ENCODE measurements around the gene PARL. TPM values are rescaled to one million over a fixed set of nuclear protein-coding genes. Genes with fewer than 3 reads are reported as not detected.

PARL gene
- polyA plus RNA-seq, 2 of the 4 experiments (the other 2 are of a cell fraction): 45.9 to 71.6 TPM

GRCh38 chr3:183897606-183898005, 12.9 kb upstream of the PARL start:
- no peak for ATAC-seq
- no peak for DNase-seq (ENCODE audit: low read depth in 1 of 2, low spot score in 1 of 2)
- POLR2A ChIA-PET: no interaction called here
- CTCF ChIA-PET: interaction anchor here (0.6 to 6.5 kb wide), 8 partner anchors 9 to 344 kb away, joined by 3 to 49 read pairs (median 14); partner anchors contain the start of genes ABCC5 and PARL
- Histone ChIP-seq H3K4me2 (no peak overlapping the region), H3K4me1 (no peaks in the 10 kb centered on the region), H3K9me3 (no peaks in the 10 kb centered on the region), H3K4me3 (no peak overlapping the region), H3K27ac (no peak overlapping the region)
- 62% methylated on average over 4 of the region's 4 CpGs for WGBS (ENCODE audit: missing lambda C conversion rate)
- FAIRE-seq: no peak
- TF ChIP-seq USF2 (IDR thresholded peaks at IDR 0.05) (no peak), CHD2 (IDR thresholded peaks at IDR 0.05; ENCODE audit: low read length, partially characterized antibody) (no peak), TP53 (CRISPR knock-in tag; IDR thresholded peaks at IDR 0.05) (no peak), NFE2L2 (conservative IDR thresholded peaks at IDR 0.05; ENCODE audit: low read length) (no peak), CTCF (IDR thresholded peaks at IDR 0.05) (no peak), RFX5 (IDR thresholded peaks at IDR 0.05) (no peak), ATOH8 (CRISPR knock-in tag; IDR thresholded peaks at IDR 0.05; ENCODE audit: low read depth) (no peak)

GRCh38 chr3:183896610-183897009, 11.9 kb upstream of the PARL start:
- POLR2A ChIA-PET: no interaction called here
- CTCF ChIA-PET: interaction anchor here (0.5 to 6.5 kb wide), 17 partner anchors 10 to 617 kb away, joined by 3 to 49 read pairs (median 7); partner anchors contain the start of genes ABCC5, EIF2B5 and PARL
- 37% methylated on average over 2 of the region's 2 CpGs for WGBS (ENCODE audit: missing lambda C conversion rate)

GRCh38 chr3:183896184-183896583, 11.5 kb upstream of the PARL start:
- Histone ChIP-seq H3K4me1 (no peaks in the 10 kb centered on the region), H3K4me2 (no peak overlapping the region), H3K9me3 (no peaks in the 10 kb centered on the region), H3K4me3 (no peak overlapping the region), H3K27ac (no peak overlapping the region)
- CTCF ChIA-PET: interaction anchor here (0.5 to 6.5 kb wide), 29 partner anchors 10 to 846 kb away, joined by 3 to 49 read pairs (median 5); partner anchors contain the start of genes ABCC5, EIF2B5 and PARL
- WGBS (ENCODE audit: missing lambda C conversion rate): 11% methylated on average over 3 of the region's 3 CpGs
- FAIRE-seq: no peak
- TF ChIP-seq GATA3 (IDR thresholded peaks at IDR 0.05; ENCODE audit: borderline replicate concordance): no peak
- no peak for TF ChIP-seq POLR2AphosphoS2 (conservative IDR thresholded peaks at IDR 0.05; ENCODE audit: low read length)
- TF ChIP-seq RCOR1 (IDR thresholded peaks at IDR 0.05; ENCODE audit: low read depth, low read length): no peak
- no peak for TF ChIP-seq HOXA7 (CRISPR knock-in tag; IDR thresholded peaks at IDR 0.05)
- TF ChIP-seq HOXB5 (CRISPR knock-in tag; IDR thresholded peaks at IDR 0.05): no peak
- no peak for TF ChIP-seq HOXB13 (CRISPR knock-in tag; IDR thresholded peaks at IDR 0.05; ENCODE audit: low read depth)
- no peak for TF ChIP-seq USF2 (IDR thresholded peaks at IDR 0.05)
- no peak for TF ChIP-seq JUN (IDR thresholded peaks at IDR 0.05)
- TF ChIP-seq ZC3H11A (IDR thresholded peaks at IDR 0.05): no peak
- POLR2A ChIA-PET: no interaction called here
- DNase-seq (ENCODE audit: low read depth in 1 of 2, low spot score in 1 of 2): no peak
- ATAC-seq: peak in 1 of 2 experiments; percentile 13; a peak in 2 of 6 replicates

More at GRCh38 chr3:183896610-183897009, 11.9 kb upstream of the PARL start:
- Histone ChIP-seq H3K9me3 (no peaks in the 10 kb centered on the region), H3K4me1 (no peaks in the 10 kb centered on the region), H3K4me2 (no peak overlapping the region), H3K4me3 (no peak overlapping the region), H3K27ac (no peak overlapping the region)
- TF ChIP-seq EHMT2 (IDR thresholded peaks at IDR 0.05; ENCODE audit: low read depth): no peak
- no peak for TF ChIP-seq ZSCAN20 (CRISPR knock-in tag; IDR thresholded peaks at IDR 0.05)
- TF ChIP-seq NPAS2 (CRISPR knock-in tag; IDR thresholded peaks at IDR 0.05; ENCODE audit: borderline replicate concordance): no peak
- no peak for TF ChIP-seq ZC3H11A (IDR thresholded peaks at IDR 0.05)
- no peak for TF ChIP-seq HOXB13 (CRISPR knock-in tag; IDR thresholded peaks at IDR 0.05; ENCODE audit: low read depth)
- no peak for FAIRE-seq
- ATAC-seq: no peak
- DNase-seq (ENCODE audit: low read depth in 1 of 2, low spot score in 1 of 2): no peak

Data from A549 (cell line).